Measurements from ENCODE around the gene POLR3B. TPM values are rescaled to one million over a fixed set of nuclear protein-coding genes. Genes with fewer than 3 reads are reported as not detected.

The POLR3B gene
- total RNA-seq, 1 experiment from 2014 or later, result 12.9 TPM

GRCh38 chr12:106415134-106415533 is 57.6 kb downstream of the POLR3B start:
- H4K20me1 ChIP-seq (ENCODE audit: insufficient read depth), result no peaks in the 10 kb centered on the region
- no peak overlapping the region for H3K4me2 ChIP-seq

GRCh38 chr12:106416273-106416672 is 58.7 kb downstream of the POLR3B start:
- CTCF ChIA-PET, result no interaction called here
- Histone ChIP-seq H2AFZ (no peak overlapping the region), H3F3A (ENCODE audit: insufficient read depth, low read depth) (peaks cover 24% of the 10 kb centered on the region), H3K4me3 (no peak overlapping the region), H3K36me3 (ENCODE audit: low read depth) (peaks cover 8% of the 10 kb centered on the region), H3K9me2 (ENCODE audit: insufficient read depth) (no peaks in the 10 kb centered on the region), H3K4me1 (replicated peaks; ENCODE audit: insufficient read depth) (peaks cover 46% of the 10 kb centered on the region), H4K20me1 (ENCODE audit: insufficient read depth) (no peaks in the 10 kb centered on the region), H3K27me3 (ENCODE audit: insufficient read depth, low read depth) (no peaks in the 10 kb centered on the region), H3K27ac (no peak overlapping the region), H3K79me2 (ENCODE audit: low read depth) (no peaks in the 10 kb centered on the region), H3K9me3 (ENCODE audit: insufficient read depth, low read depth) (peaks cover 4% of the 10 kb centered on the region; the same call in 1 of the 2 replicates), H3K4me2 (no peak overlapping the region)
- intact Hi-C loops (cut with micrococcal nuclease; ENCODE audit: unreplicated experiment), result no loop called here
- TF ChIP-seq CTCF (conservative IDR thresholded peaks at IDR 0.05), result no peak
- no peak for TF ChIP-seq EZH2 (IDR thresholded peaks at IDR 0.05; ENCODE audit: low read depth)
- DNase-seq, result no peak
- POLR2A ChIA-PET (ENCODE audit: unreplicated experiment), result no interaction called here
- BruUV-seq (replicated peaks), result no TSS peak

More at GRCh38 chr12:106415134-106415533, 57.6 kb downstream of the POLR3B start:
- no peak overlapping the region for H3K4me3 ChIP-seq
- intact Hi-C loops (cut with micrococcal nuclease; ENCODE audit: unreplicated experiment), result no loop called here
- no TSS peak for BruUV-seq (replicated peaks)
- no peaks in the 10 kb centered on the region for H3K27me3 ChIP-seq (ENCODE audit: insufficient read depth, low read depth)
- peaks cover 8% of the 10 kb centered on the region for H3K36me3 ChIP-seq (ENCODE audit: low read depth)
- no peak for TF ChIP-seq CTCF (conservative IDR thresholded peaks at IDR 0.05)
- TF ChIP-seq EZH2 (IDR thresholded peaks at IDR 0.05; ENCODE audit: low read depth), result no peak
- H3K27ac ChIP-seq, result no peak overlapping the region
- peaks cover 24% of the 10 kb centered on the region for H3F3A ChIP-seq (ENCODE audit: insufficient read depth, low read depth)
- CTCF ChIA-PET, result no interaction called here
- peaks cover 43% of the 10 kb centered on the region for H3K4me1 ChIP-seq (replicated peaks; ENCODE audit: insufficient read depth)
- POLR2A ChIA-PET (ENCODE audit: unreplicated experiment), result no interaction called here
- peak in 1 of 2 experiments; percentile 46 for DNase-seq
- no peaks in the 10 kb centered on the region for H3K9me2 ChIP-seq (ENCODE audit: insufficient read depth)
- no peaks in the 10 kb centered on the region; the same call in 1 of the 2 replicates for H3K9me3 ChIP-seq (ENCODE audit: insufficient read depth, low read depth)
- no peak overlapping the region for H2AFZ ChIP-seq
- no peaks in the 10 kb centered on the region for H3K79me2 ChIP-seq (ENCODE audit: low read depth)

DNA sequence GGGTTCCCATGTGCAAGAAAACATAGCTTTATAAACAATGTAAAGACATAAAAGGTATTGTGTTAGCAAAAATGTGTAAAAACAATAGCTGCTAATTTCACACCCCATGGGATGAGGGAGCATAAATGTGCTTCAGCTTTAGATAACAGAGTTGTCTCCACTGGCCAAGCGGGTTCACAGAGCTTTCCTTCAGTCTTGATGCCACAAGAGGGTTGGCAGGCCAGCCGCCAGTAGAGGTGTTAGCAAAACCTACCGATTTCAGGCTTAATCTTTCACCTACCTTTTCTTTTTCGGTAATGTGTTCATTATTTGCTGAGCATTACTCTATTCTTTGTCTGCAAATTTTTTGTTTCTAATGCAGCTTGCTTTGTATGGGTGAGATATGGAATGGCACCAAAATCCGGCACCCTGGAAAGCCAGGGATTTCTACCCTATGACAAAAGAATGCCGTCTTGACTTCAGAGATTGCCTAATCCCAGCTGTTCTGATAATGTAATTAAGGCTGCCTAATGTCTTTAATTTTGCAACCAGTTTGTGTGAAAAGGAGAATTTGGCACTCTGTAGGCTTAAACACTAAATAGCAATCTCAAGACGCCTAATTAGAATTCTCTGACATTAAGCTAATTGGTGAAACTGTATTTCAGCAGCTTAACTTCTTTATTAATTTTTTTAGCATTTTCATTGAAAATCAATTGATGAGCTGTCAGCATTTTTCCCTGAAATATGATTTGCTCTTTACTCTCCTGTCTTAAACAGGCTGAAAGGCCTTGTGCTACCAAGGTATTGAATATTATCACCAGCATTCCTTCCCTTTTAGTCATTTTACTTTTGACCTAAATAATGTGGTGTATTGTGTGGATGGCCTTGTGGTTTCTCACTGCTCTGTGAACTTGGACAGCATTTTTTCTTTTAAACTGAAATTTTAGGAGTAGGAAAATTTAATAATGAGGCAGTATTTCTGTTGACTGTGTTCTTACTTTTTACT is 60.7 kb downstream of the POLR3B start:
- H3K79me2 ChIP-seq (ENCODE audit: low read depth), result no peaks in the 10 kb centered on the region
- peaks cover 24% of the 10 kb centered on the region for H3F3A ChIP-seq (ENCODE audit: insufficient read depth, low read depth)
- peaks cover 46% of the 10 kb centered on the region for H3K4me1 ChIP-seq (replicated peaks; ENCODE audit: insufficient read depth)
- H3K27ac ChIP-seq, result peak overlapping the region; percentile 86
- intact Hi-C loops (cut with micrococcal nuclease; ENCODE audit: unreplicated experiment), result no loop called here
- POLR2A ChIA-PET (ENCODE audit: unreplicated experiment), result no interaction called here
- H3K9me3 ChIP-seq (ENCODE audit: insufficient read depth, low read depth), result peaks cover 4% of the 10 kb centered on the region; the same call in 1 of the 2 replicates
- TF ChIP-seq CTCF (conservative IDR thresholded peaks at IDR 0.05) (no peak), EZH2 (IDR thresholded peaks at IDR 0.05; ENCODE audit: low read depth) (no peak)
- peak; percentile 13 to 88 for DNase-seq
- no TSS peak for BruUV-seq (replicated peaks)
- H3K27me3 ChIP-seq (ENCODE audit: insufficient read depth, low read depth), result no peaks in the 10 kb centered on the region
- H3K4me3 ChIP-seq, result peak overlapping the region; percentile 19; the same call in 1 of the 2 replicates
- CTCF ChIA-PET, result no interaction called here
- H3K9me2 ChIP-seq (ENCODE audit: insufficient read depth), result no peaks in the 10 kb centered on the region
- H3K4me2 ChIP-seq, result peak overlapping the region; percentile 68
- peaks cover 8% of the 10 kb centered on the region for H3K36me3 ChIP-seq (ENCODE audit: low read depth)
- H4K20me1 ChIP-seq (ENCODE audit: insufficient read depth), result no peaks in the 10 kb centered on the region
- no peak overlapping the region for H2AFZ ChIP-seq
